Right atrium auricular region (tissue), 2 donors: ENCODE measurements around the gene GPC6. TPM values are rescaled to one million over a fixed set of nuclear protein-coding genes. Genes with fewer than 3 reads are reported as not detected.

Experiments used
- DNase-seq: peaks from one replicate; pipeline ENCODE4 v3.0.0-alpha.2; 2019; ENCODE audit warnings: low spot score
- H3K27ac ChIP-seq, 2 donors: fragments of 200-600 bp; sonication (generic); 1 replicate in 1 of 2; 2 replicates in 1 of 2; pipeline ENCODE4 v1.5.1; 2016 to 2019
- H3K27me3 ChIP-seq, 2 donors: fragments of 200-600 bp; sonication (generic); one replicate each; pipeline versions ENCODE4 v1.5.1 to v1.6.0; 2017 to 2019
- H3K36me3 ChIP-seq: fragments of 200-600 bp; sonication (generic); one replicate; pipeline ENCODE4 v1.5.1; 2016
- H3K4me1 ChIP-seq, 2 donors: fragments of 200-600 bp; sonication (generic); one replicate each; pipeline versions ENCODE4 v1.5.1 to v1.6.0; 2017 to 2019
- H3K4me3 ChIP-seq, 2 donors: fragments of 200-600 bp; sonication (generic); 1 replicate in 1 of 2; 2 replicates in 1 of 2; pipeline ENCODE4 v1.5.1; 2017 to 2019; ENCODE audit warnings: mild to moderate bottlenecking in 1 of 2, moderate library complexity in 1 of 2
- H3K9me3 ChIP-seq, 2 donors: fragments of 200-600 bp; sonication (generic); one replicate each; pipeline ENCODE4 v1.5.1; 2019
- CTCF ChIP-seq, 2 donors: fragments of 200-600 bp; sonication (generic); IDR thresholded peaks; one replicate each; pipeline ENCODE4 v1.5.1; 2019; ENCODE audit warnings: antibody characterized with exemption in 2 of 2
- total RNA-seq, 2 donors: library from RNA; depleted of rRNA; stranded (reverse); fragments of >200 nt; gene quantifications; one replicate each; pipeline ENCODE4 v1.1.0, GENCODE V29; 2016

The GPC6 gene
- total RNA-seq, 2 donors from 2014 or later, result 1.3 to 3.8 TPM

- no peak for TF ChIP-seq CTCF (IDR thresholded peaks at IDR 0.05)
- Histone ChIP-seq H3K27me3 (no peaks in the 10 kb centered on the region), H3K36me3 (no peaks in the 10 kb centered on the region), H3K9me3 (no peaks in the 10 kb centered on the region), H3K27ac (no peak overlapping the region), H3K4me1 (no peaks in the 10 kb centered on the region), H3K4me3 (no peak overlapping the region)
- no peak for DNase-seq
These were observed 1227.7 kb downstream of the GPC6 start for GRCh38 chr13:94454334-94454733.

GRCh38 chr13:94454906-94455305 is 1228.3 kb downstream of the GPC6 start:
- no peak overlapping the region for H3K4me3 ChIP-seq
- H3K36me3 ChIP-seq, result no peaks in the 10 kb centered on the region
- H3K27ac ChIP-seq, result no peak overlapping the region
- no peaks in the 10 kb centered on the region for H3K27me3 ChIP-seq
- no peak for TF ChIP-seq CTCF (IDR thresholded peaks at IDR 0.05)
- no peaks in the 10 kb centered on the region for H3K9me3 ChIP-seq
- no peaks in the 10 kb centered on the region for H3K4me1 ChIP-seq
- no peak for DNase-seq

GRCh38 chr13:94455414-94455813 is 1228.8 kb downstream of the GPC6 start:
- Histone ChIP-seq H3K27me3 (no peaks in the 10 kb centered on the region), H3K4me3 (no peak overlapping the region), H3K4me1 (no peaks in the 10 kb centered on the region), H3K36me3 (no peaks in the 10 kb centered on the region), H3K27ac (no peak overlapping the region), H3K9me3 (no peaks in the 10 kb centered on the region)
- no peak for TF ChIP-seq CTCF (IDR thresholded peaks at IDR 0.05)
- no peak for DNase-seq
